HG03460 (cell line): ENCODE data around the gene HIGD1A.

Experiments
- ATAC-seq: cut with Tn5 transposase; IDR thresholded peaks from one replicate; pipeline ENCODE4 v1.9.1; 2021; ENCODE audit not compliant: unreplicated experiment

The HIGD1A gene

DNA sequence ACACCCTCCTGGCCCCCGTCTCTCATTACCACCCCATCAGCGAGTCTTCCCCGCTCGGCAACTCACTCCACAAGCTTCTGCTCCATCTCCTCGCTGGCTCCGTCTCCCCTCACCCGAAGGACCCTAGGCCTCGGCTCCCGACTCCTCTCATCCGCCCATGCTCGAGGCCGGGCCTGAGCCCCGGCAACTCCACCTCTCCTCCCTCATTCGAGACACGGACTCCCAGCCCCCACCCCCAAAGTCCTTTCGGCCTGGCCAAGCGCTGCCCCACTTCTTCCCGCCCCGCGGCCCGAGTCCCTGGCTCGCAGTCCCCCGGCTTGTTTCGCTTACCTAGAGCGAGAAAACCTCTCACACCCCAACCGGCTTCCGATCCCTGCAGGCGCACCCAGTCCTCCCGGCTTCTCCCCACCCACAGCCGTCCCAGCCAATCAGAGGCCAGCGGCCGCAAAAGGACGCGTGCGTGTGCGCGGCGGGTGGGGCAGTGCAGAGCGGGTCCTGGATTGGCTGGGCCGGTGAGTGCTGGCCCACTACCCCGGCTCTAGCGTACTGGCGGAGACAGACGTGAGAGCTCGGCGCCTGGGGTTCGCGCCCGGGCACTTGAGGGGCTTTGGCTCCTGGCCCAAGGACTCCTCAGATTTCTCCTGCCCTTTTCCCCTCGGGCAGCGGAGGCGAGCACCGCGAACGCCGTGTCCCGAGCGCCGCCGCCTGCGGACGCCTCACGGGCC, at the start of gene HIGD1A:
TSS of gene HIGD1A (minus strand) at position 385 of the 725 bp plus-strand sequence. CDS start 10,237 bp downstream, outside the sequence.
- ATAC-seq, result peak; percentile 97

DNA sequence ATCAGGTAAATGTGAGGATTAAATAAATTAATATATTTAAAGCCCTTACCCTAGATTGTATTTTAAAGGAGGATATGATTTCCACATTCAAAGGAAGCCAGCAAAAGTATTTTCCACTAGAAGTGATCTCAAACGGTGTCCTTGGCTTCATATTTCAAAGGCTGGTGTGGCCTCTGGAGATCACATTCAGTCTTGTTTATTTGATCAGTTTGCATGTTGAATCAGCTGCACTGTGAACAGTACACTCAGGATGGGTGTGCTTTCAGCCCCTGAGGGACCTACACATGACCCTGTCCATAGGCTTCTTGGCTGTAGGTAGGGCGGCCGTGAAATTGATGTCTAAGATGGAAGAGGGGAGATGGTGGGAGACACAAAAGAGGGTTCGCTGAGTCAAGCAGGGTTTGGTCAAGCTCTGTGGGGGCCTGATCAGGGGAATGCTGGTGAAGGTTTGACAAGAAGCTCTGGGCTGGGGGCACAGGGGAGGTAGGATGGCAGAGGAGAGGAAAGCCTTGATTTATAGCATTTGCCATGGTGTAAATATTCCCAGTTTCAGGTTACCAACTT, 49.5 kb upstream of the HIGD1A start:
- no peak for ATAC-seq

DNA sequence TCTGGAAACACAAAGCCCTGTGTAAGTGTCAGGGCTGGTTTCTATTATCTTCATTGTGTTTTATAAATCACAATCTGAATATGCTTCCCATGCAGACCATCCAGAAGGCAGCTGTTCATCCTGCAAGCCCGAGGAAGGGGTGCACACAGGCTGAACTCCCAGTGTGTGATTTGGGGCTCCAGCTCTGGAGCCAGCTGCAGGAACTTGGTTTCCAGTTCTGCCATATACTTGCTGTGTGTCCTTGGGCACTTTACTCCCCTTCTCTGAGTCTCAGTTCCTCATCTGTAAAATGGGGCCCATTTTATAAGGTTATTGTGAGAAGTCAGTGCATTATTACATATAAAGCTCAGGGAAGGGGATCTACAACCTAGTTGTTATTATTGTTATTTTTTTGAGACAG, 48.8 kb upstream of the HIGD1A start:
- no peak for ATAC-seq

DNA sequence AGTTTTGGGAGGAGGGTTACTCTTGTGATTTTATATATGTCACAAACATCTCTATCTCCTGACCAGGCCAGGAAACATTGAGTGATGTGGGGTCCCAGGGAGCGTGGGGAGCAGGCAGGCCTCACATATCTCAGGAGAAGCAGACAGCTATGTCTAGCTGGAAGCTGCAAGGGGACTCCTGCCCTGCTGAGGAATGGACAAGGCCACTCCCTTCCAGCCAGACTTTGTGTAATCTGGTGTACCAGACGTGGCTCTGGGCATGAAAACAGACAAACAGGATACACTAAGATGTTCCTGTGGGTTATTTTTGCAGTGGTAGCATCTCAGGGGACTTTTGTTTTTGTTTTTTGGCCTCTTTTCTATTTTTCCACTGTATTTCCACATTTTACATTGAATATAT, 48.2 kb upstream of the HIGD1A start:
- no peak for ATAC-seq

DNA sequence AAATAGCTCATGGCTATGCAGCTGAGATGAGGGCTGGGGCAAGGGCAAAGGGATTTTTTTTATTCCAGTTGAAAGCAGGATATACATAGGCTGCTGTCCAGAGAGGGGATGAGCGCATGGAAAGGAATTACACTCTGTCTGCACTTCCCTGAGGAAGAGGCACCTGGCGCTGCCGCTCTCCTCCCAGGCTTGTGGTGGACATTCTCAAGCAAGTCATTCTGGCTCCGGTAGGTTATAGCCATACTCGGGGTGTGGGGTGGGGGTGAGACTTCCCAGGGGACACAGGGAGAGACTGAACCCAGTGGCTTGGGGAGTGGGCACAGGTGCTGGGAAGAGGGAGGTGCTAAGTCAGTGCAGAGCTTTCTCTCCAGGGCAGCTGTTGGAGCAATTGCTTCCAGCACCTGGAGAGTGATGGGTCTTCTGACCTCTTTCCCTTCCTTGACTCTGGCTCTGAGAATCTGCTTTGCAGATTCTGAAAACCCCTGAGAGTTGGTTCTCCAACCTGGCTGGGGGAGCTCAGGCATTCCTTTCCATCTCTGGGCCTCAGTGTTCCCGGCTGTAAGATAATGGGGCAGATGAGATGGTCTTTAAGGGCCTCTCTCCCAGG, 47.0 kb upstream of the HIGD1A start:
- no peak for ATAC-seq

DNA sequence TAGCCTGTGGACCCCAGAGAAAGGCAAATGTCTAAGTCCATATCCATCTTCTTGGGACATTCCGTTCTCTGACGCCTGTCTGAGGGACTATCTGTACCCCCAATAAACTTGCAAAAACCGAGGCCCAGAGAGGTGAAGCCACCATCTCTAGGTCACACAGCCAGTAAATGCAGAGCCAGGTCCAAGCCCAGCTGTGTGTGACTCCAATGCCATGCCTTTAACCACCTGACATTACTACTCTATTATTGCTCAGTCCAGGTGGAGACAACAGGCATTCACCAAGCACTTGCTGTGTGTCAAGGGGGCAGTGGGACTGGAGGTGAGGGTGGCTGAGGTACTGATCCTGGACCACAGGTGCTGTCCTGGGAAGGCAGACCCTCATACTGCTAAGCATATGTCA, 46.0 kb upstream of the HIGD1A start:
- ATAC-seq, result no peak

DNA sequence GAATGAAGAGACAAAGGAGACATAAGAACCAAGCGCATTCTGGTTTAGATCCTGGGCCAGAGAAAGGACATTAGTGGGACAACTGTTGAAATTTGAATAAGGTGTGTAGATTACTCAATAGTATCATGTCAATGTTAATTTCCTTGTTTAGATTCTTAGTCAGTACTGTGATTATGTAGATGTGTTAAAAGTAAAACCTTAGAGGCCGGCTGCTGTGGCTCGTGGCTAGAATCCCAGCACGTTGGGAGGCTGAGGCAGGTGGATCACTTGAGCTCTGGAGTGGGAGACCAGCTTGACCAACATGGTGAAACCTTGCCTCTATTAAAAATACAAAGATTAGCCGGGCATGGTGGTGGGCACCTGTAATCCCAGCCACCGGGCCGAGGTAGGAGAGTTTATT, 44.7 kb upstream of the HIGD1A start:
- no peak for ATAC-seq

DNA sequence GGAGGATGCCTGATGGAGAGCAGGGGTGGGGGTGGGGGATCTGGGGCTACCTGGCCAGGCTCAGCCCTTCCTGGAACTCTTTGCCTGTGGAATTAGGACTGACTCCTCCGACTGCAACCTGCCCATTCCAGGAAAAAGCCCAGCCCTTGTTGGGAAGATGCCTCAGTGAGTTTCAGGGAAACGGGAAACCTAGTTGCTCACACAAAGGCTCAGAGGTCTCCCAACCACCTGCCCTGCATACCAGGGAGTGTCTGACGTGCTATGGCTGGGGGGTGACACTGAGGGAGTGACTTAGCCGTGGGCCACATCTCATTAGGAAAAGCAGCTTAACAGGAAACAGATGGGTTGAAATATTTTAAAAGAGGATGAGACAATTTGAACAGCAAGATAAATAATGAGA, 43.4 kb upstream of the HIGD1A start:
- ATAC-seq, result no peak

DNA sequence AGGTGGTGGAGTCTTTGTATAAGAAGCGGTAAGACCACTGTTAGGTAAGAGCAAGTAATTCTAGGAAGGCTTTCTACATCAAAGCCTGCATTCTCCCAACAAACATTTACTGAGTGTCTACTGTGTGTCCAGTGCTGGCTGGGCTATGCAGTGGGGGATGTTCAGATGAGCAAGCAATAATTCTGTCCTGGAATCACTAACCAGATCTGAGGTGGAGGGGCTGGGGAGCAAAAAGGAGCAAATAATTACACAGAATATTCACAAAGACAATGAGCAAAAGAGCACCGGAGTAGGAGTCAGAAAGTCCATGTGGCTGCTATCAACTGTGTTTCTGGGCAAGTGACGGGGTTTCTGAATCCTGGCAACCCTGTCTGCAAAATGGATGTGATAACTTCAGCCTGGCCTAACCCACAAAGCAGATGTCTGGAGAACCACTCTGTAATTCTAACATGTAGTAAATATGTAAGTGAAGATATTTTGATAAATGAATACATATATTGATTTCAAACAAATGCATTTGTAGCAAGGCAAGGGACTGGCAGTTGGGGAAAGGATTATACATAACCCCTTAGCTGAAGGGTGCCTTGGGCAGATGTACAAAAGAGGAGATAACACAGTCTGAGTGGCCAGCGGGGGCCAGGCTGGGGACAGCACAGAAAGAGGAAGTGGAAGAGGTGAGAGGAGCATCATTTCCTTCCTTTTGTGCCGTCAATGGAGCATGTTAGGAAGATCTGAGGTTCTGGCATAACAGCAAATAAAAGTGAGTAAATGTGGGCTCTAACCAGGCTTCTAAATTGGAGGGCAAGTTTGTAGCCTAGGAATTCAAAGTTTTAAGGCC, 42.6 kb upstream of the HIGD1A start:
- no peak for ATAC-seq

DNA sequence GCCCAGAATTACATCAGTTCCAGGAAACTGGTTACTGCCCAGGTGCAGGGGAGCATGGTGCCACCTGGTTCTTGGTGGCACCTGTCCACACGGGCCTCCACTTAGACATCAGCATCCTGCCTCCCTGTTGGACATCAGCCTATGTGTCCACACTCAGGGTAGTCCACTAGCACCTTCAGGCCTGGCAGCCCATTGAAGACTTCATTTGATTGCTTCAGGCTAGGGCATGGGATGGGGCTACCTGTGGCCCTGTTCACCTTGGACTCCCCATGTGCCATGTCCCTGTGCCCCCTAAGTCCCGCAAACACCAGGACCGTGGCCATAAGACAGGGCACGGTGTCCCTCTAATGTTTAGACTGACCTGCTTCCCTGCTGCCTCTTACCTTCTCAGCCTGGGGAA, 40.5 kb upstream of the HIGD1A start:
- ATAC-seq, result no peak

DNA sequence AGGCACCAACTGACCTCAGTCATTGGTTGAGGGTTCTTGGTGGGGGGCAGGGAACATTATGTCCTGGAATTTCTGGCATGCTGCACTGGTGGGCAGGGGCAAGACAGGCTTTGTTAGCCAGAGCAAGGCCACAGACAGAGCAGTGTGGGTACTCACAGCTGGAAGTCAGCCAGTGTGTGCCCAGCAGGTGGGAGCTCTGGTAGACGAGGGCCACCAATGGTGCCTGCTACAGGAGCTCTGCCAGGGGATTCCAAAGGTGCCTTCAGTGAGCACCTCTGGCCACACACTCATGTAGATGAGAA, 40.1 kb upstream of the HIGD1A start:
- no peak for ATAC-seq

DNA sequence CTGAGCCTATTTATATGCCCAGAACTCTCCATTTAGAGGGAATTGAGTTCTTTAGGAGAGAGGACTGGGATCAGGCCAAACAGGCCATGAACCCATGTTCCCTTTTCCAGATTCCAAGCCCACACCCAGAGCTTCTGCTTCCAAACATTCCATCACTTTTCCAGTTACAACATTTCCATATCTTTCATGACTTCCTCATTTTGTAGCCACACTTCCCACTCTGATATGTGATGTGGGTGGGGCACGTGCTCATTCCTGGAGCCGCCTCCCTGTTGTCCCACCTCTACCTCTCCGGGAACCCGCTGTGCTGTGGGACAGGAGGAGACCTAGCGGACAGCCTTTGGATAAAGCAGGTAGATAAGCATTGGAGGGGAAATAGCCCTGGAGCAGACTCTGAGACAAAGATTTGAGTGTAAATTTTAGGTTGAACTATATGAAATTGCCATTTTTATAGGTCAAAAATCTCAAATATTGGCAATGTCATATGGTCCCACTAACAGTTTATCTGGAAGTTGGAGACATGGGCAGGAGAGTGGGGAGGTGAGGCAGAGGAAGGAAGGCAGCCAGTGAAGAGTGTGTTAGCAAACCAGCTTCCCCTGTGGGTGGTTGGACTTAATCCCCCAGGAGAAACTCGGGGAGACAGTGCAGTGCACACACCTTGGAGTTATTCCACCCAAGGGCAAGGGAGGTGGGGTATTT, 39.6 kb upstream of the HIGD1A start:
- ATAC-seq, result no peak

DNA sequence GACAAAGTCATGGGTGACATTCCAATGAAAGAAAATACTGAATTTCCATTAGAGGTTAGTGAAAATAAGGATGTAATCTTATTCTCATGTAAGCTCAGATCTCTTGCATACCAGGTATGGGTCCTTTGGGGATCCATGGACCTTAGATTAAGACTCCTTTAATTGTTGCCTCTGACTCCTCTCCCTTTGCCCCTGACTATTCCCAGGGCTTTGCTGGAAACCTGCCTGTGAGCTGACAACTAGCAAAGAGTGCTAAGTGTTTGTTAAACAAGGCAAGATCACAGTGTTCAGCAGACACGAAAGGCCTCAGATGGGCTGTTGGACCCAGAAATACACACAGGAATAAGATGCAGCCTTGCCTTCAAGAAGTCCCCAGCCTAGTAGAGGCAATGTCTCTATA, 37.0 kb upstream of the HIGD1A start:
- ATAC-seq, result no peak

DNA sequence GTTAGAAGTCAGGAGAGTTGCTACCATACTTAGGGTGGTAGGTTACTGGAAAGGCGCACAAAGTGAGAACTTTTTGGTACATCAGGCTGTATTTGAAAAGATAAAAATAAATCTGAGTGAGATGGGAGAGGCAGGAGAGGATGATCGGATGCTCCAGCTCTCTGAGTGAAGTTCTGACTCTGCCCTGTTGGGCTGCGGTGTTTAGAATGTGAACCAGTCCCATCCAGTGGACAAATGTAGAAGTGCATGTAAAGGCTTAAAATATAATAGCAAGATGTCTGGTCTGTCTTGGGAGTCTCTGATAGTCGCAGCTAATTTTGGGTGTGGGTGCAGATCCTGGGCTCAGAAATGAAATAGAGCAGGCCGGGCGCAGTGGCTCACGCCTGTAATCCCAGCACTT, 35.3 kb upstream of the HIGD1A start:
- no peak for ATAC-seq

DNA sequence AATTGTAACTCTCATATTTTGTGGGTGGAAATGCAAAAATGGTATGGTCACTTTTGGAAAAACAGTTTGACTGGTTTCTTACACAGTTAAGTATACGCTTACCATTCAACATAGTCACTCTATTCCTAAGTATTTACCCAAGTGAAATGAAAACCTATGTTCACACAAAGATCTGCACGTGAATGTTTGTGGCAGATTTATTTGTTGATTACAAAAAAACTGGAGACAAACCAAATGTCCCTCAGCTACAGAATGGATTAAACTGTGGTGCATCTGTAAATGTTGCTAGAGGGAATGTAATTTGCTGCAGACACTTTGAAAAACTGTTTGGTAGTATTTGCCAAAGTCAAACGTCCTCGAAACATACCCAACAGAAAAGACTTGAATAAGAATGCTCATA, 34.3 kb upstream of the HIGD1A start:
- ATAC-seq, result no peak

DNA sequence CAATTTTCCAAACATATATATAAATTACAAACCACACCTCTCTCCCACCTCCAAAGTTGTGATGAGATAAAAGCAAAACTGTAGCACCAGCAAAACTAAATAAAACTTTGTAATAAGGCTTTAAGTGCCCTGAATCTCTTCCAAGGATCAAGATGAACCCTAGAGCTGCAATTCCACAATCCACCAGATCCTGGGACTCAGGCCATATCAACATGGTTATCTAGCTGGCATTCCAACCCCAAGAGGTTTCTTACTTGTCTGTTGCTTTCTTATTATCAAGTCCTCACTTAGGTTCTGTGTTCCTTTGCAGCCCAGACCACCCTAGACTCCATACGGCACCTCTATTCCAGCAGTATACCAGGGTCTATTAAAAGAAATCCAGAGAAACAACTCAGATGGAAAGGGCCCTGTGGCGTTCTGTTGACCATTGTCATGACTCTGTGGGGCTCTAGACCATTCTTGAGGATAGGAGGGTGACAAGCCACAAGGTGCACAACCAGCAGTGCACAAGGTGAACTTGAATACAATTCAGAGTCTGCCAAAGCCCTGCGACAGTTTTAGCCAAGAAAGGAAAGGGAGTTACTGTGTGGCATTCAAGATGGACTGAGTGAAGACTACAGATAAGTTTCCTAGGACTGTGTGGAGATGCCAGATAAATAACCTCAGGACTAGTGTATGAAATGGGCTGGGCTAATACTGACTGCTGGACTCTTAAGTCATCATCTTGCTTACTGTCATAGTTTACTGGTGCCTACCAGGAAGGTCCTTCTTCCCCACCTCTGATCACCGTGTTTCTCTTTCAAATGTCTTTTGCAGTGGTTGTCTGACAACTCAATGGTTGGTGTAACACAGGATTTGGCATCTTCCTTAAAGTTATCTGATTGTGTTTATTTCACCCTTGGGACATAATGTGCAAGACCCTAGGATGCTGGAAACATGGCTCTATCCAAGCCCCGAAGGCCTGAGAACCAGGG, 32.1 kb upstream of the HIGD1A start:
- ATAC-seq, result no peak

DNA sequence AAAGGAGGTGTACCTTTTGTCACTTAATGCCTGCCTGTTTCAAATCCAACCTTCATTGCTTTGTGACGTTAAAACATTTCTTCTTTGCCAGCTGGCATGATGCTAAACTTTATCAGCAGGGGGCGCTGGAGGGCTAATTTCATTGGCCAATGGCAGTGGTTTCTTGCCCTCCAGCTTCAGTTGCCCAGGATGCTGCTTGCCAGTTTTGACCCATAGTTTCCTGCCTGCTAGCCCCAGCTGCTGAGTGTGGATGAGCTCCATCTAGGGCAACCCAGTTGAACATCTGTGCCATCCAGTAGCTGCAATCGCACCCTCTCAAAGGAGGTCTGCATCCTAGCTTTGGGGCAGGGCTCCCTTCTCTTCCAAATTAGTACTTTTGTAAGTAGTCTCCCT, 27.0 kb upstream of the HIGD1A start:
- no peak for ATAC-seq

DNA sequence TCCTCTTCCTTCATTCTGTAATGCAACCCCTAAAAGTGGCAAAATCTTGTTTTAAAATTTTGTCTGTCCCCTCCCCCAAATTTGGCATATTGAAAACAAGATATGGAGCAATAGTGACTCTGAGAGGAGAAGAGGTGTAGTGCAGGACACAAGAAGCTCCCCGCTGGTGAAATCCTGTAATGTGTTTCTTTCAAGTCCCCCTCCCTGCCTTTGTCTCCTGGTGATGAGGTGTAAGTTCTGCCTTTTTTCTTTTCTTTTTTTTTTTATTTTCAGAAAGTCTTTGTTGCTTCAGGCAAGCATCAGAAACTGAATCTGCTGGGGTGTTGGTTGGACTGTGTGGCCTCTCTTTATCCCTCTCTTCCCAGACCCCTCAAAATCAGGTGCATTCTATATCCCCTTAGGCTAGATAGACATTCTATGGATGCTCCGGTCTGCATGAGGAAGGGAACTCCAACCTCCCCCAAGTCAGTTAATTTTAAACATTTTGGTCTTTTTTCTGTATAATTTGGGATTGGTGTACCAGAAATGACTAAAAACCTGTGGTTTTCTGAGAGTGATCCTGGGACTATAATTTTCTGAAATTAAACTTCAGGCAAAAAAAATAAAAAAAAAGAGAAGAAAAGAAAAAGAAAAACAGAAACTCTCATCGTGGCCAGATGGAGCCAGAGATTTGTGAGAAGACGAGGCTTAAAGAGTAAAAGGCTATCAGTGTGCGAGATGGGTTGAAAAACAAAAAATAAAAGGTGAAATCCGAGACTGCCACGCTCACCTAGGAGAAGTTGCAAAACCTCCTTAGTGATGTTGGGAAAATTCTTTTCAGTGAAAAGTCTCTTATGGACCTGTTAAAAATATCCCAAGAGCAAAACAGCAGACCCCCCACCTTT, 26.4 kb upstream of the HIGD1A start:
- no peak for ATAC-seq
